Breast epithelium (tissue), 3 donors: ENCODE results near the gene ZDHHC15.

Experiments used
- POLR2A ChIP-seq: fragments of 450-650 bp; IDR thresholded peaks from one replicate; pipeline ENCODE4 v1.6.1; 2016; ENCODE audit warnings: antibody characterized with exemption, mild to moderate bottlenecking, moderate library complexity
- TF ChIP-seq, protein P1 (sequence below), 3 donors: fragments of 450-650 bp; IDR thresholded peaks; one replicate each; pipeline ENCODE4 v1.5.1; 2016 to 2017; ENCODE audit warnings: antibody characterized with exemption in 3 of 3, mild to moderate bottlenecking in 3 of 3, moderate library complexity in 3 of 3

GRCh38 chrX:75369721-75370120 lies 153.1 kb downstream of the ZDHHC15 start:
- TF ChIP-seq, protein P1, sequence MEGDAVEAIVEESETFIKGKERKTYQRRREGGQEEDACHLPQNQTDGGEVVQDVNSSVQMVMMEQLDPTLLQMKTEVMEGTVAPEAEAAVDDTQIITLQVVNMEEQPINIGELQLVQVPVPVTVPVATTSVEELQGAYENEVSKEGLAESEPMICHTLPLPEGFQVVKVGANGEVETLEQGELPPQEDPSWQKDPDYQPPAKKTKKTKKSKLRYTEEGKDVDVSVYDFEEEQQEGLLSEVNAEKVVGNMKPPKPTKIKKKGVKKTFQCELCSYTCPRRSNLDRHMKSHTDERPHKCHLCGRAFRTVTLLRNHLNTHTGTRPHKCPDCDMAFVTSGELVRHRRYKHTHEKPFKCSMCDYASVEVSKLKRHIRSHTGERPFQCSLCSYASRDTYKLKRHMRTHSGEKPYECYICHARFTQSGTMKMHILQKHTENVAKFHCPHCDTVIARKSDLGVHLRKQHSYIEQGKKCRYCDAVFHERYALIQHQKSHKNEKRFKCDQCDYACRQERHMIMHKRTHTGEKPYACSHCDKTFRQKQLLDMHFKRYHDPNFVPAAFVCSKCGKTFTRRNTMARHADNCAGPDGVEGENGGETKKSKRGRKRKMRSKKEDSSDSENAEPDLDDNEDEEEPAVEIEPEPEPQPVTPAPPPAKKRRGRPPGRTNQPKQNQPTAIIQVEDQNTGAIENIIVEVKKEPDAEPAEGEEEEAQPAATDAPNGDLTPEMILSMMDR (IDR thresholded peaks at IDR 0.05): no peak
- TF ChIP-seq POLR2A: no peak
